Mesenchymal stem cell (in vitro differentiated cells and primary cell): ENCODE results near the gene MMP25.

ENCODE experiments used
- DNase-seq: peaks from one replicate; pipeline ENCODE4 v3.0.0-alpha.2; 2013
- H2AFZ ChIP-seq: one replicate; pipeline ENCODE4 v1.6.1; 2013; ENCODE audit warnings: low read depth, mild to moderate bottlenecking, control low read depth, inconsistent platforms, low read length, moderate library complexity
- H2AK5ac ChIP-seq: 2 replicates; pipeline ENCODE4 v1.6.1; 2013; ENCODE audit warnings: low read length, moderate library complexity, mild to moderate bottlenecking, inconsistent platforms; ENCODE audit not compliant: severe bottlenecking
- H2BK120ac ChIP-seq: one replicate; pipeline ENCODE4 v1.6.1; 2013; ENCODE audit warnings: low read depth, mild to moderate bottlenecking, inconsistent platforms, low read length, moderate library complexity
- H2BK12ac ChIP-seq, 2 experiments: one replicate each; pipeline ENCODE4 v1.6.1; 2013; ENCODE audit warnings: inconsistent platforms in 2 of 2, low read length in 2 of 2, mild to moderate bottlenecking in 2 of 2, moderate library complexity in 2 of 2, control low read depth in 1 of 2
- H2BK15ac ChIP-seq: one replicate; pipeline ENCODE4 v1.6.1; 2013; ENCODE audit warnings: mild to moderate bottlenecking, low read depth, inconsistent platforms; ENCODE audit not compliant: poor library complexity, severe bottlenecking
- H2BK5ac ChIP-seq: 2 replicates; pipeline ENCODE4 v1.6.1; 2013; ENCODE audit warnings: low read depth, mild to moderate bottlenecking, low read length, control low read depth, inconsistent platforms; ENCODE audit not compliant: poor library complexity, severe bottlenecking
- H3K14ac ChIP-seq, 2 experiments: one replicate each; pipeline ENCODE4 v1.6.1; 2013; ENCODE audit warnings: inconsistent platforms in 2 of 2, low read length in 2 of 2, control low read depth in 1 of 2, mild to moderate bottlenecking in 1 of 2, moderate library complexity in 1 of 2
- H3K18ac ChIP-seq, 2 experiments: one replicate each; pipeline ENCODE4 v1.6.1; 2013; ENCODE audit warnings: inconsistent platforms in 2 of 2, low read length in 2 of 2, control low read depth in 1 of 2, low read depth in 1 of 2, mild to moderate bottlenecking in 1 of 2
- H3K23ac ChIP-seq, 2 experiments: one replicate each; pipeline ENCODE4 v1.6.1; 2013; ENCODE audit warnings: inconsistent platforms in 2 of 2, low read length in 2 of 2, mild to moderate bottlenecking in 2 of 2, moderate library complexity in 2 of 2, control low read depth in 1 of 2
- H3K27ac ChIP-seq: 2 replicates; pipeline ENCODE4 v1.5.1; 2013; ENCODE audit warnings: mild to moderate bottlenecking, moderate library complexity, low read length, control low read depth, inconsistent platforms; ENCODE audit not compliant: poor library complexity, severe bottlenecking
- H3K27me3 ChIP-seq, 2 experiments: 2 replicates each; pipeline versions ENCODE4 v1.6.1 to v1.7.0; 2013; ENCODE audit warnings: low read length in 2 of 2, mild to moderate bottlenecking in 2 of 2, moderate library complexity in 2 of 2, control low read depth in 1 of 2, inconsistent platforms in 1 of 2; ENCODE audit not compliant: control insufficient read depth in 1 of 2, insufficient read depth in 1 of 2
- H3K36me3 ChIP-seq, 2 experiments: 2 replicates each; pipeline versions ENCODE4 v1.6.1 to v1.7.0; 2013; ENCODE audit warnings: low read length in 2 of 2, control low read depth in 1 of 2, inconsistent platforms in 1 of 2, low read depth in 1 of 2, mild to moderate bottlenecking in 1 of 2; ENCODE audit not compliant: insufficient read depth in 2 of 2, control insufficient read depth in 1 of 2
- H3K4ac ChIP-seq, 2 experiments: one replicate each; pipeline ENCODE4 v1.6.1; 2013; ENCODE audit warnings: inconsistent platforms in 2 of 2, low read length in 2 of 2, mild to moderate bottlenecking in 2 of 2, moderate library complexity in 2 of 2, control low read depth in 1 of 2, low read depth in 1 of 2
- H3K4me1 ChIP-seq: 2 replicates; pipeline ENCODE4 v1.6.1; 2013; ENCODE audit warnings: low read depth, low read length, control low read depth; ENCODE audit not compliant: control insufficient read depth, insufficient read depth
- H3K4me2 ChIP-seq: 2 replicates; pipeline ENCODE4 v1.6.1; 2013; ENCODE audit warnings: low read length, mild to moderate bottlenecking, inconsistent platforms; ENCODE audit not compliant: poor library complexity, severe bottlenecking
- H3K4me3 ChIP-seq, 2 experiments: 2 replicates each; pipeline versions ENCODE4 v1.5.1 to v1.7.0; 2013; ENCODE audit warnings: low read length in 2 of 2, mild to moderate bottlenecking in 2 of 2, control low read depth in 1 of 2, low read depth in 1 of 2; ENCODE audit not compliant: insufficient read depth in 1 of 2
- H3K79me1 ChIP-seq: replicated peaks from 2 replicates; pipeline ENCODE4 v1.6.1; 2013; ENCODE audit warnings: mild to moderate bottlenecking, control low read depth, low read length, inconsistent platforms; ENCODE audit not compliant: poor library complexity, severe bottlenecking
- H3K9ac ChIP-seq: 2 replicates; pipeline ENCODE4 v1.7.0; 2013; ENCODE audit warnings: mild to moderate bottlenecking, low read length, moderate library complexity
- H3K9me3 ChIP-seq: 2 replicates; pipeline ENCODE4 v1.7.0; 2013; ENCODE audit warnings: mild to moderate bottlenecking, low read length; ENCODE audit not compliant: control insufficient read depth
- H4K8ac ChIP-seq: one replicate; pipeline ENCODE4 v1.6.1; 2013; ENCODE audit warnings: inconsistent platforms, mild to moderate bottlenecking, low read length, moderate library complexity
- H4K91ac ChIP-seq: one replicate; pipeline ENCODE4 v1.6.1; 2013; ENCODE audit warnings: mild to moderate bottlenecking, low read length, inconsistent platforms
- WGBS: methylation state at CpG from one replicate; pipeline ENCODE4 v1.1.7; 2013; ENCODE audit warnings: mixed read lengths; 5-methylcytosine and 5-hydroxymethylcytosine counted together

Gene MMP25

DNA sequence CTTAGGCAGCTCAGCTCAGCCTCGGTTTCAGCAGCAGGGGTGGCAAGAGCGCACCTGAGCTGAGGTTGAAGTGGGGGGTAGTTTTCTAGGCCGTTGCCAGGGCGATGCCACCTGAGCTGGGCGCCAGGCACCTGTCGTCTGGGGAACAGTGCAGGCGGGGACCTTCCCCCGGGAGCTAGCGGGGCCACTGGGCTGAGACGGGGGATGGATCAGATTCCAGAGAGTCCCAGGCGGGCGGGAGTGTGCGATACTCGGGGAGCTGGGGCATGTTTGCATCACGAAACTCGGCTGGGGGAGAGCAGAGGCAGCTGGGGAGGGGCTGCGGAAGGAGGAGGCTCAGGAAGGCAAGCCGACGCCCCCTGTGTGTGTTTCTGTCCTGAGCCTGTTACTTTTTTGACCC is 34.1 kb upstream of the MMP25 start:
- H3K36me3 ChIP-seq: no peaks in the 10 kb centered on the region
- H3K4me3 ChIP-seq: no peak overlapping the region
- no peak overlapping the region for H2BK15ac ChIP-seq
- H4K91ac ChIP-seq: no peak overlapping the region
- H3K9me3 ChIP-seq: no peaks in the 10 kb centered on the region
- no peak overlapping the region for H2AFZ ChIP-seq
- WGBS: 17% methylated on average over 19 of the region's 19 CpGs
- H3K4me1 ChIP-seq: peaks cover 31% of the 10 kb centered on the region
- H3K9ac ChIP-seq: no peak overlapping the region
- H3K4ac ChIP-seq: no peak overlapping the region
- no peak overlapping the region for H2BK5ac ChIP-seq
- no peak overlapping the region for H3K14ac ChIP-seq
- no peak overlapping the region for H3K27ac ChIP-seq
- no peak overlapping the region for H2AK5ac ChIP-seq
- no peak overlapping the region for H2BK120ac ChIP-seq
- no peak overlapping the region for H3K23ac ChIP-seq
- no peak overlapping the region for H4K8ac ChIP-seq
- H3K79me1 ChIP-seq: no peaks in the 10 kb centered on the region
- H3K4me2 ChIP-seq: no peak overlapping the region
- no peak for DNase-seq
- H3K27me3 ChIP-seq: peaks cover 72 to 81% of the 10 kb centered on the region in 2 experiments
- no peak overlapping the region for H3K18ac ChIP-seq
- no peak overlapping the region for H2BK12ac ChIP-seq

DNA sequence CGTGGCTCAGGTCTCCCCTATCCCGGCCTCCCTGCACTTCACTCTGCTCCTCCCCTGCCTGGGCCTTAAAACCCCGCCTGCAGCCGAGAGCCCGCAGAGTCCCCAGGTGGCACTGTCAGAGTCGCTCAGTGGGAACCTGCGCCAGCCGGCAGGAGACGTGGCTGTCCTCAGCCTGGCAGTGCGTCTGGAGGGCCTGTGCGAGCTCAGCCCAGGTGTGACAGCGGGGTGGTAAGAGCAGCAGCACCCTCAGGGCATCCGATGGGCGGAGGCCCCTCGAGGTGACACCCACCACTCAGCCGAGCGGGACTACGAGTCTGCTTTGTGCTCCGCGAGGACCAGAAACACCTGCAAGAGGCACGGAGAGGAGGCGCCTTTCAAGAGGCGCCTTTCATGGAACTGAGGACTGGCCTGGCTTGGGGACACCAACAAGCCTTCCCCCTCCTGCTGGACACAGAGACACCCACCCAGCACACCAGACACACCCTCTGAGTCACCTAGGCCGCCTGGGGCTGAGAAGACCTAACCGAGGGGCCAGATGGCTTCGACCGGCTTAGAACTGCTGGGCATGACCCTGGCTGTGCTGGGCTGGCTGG is 33.4 kb upstream of the MMP25 start, which contains the start of gene CLDN9:
Gene CLDN9 (plus strand): TSS at position 96 of the 593 bp plus-strand sequence. CDS start 440 bp downstream, at position 536.
- H2AFZ ChIP-seq: no peak within 1 kb of the TSS
- no peak within 1 kb of the TSS for H4K8ac ChIP-seq
- peak within 1 kb of the TSS in 1 of 2 experiments; percentile 14 for H3K23ac ChIP-seq
- no peak within 1 kb of the TSS for H2BK5ac ChIP-seq
- no peak for DNase-seq
- no peak within 1 kb of the TSS for H2BK120ac ChIP-seq
- 18% methylated on average over 27 of the region's 27 CpGs for WGBS
- H3K79me1 ChIP-seq: no peaks in the 10 kb centered on the region
- no peak within 1 kb of the TSS for H3K4ac ChIP-seq
- H3K4me3 ChIP-seq: no peak within 1 kb of the TSS
- no peaks in the 10 kb centered on the region for H3K9me3 ChIP-seq
- H4K91ac ChIP-seq: no peak within 1 kb of the TSS
- H2BK12ac ChIP-seq: no peak within 1 kb of the TSS
- H3K27ac ChIP-seq: no peak within 1 kb of the TSS
- H3K27me3 ChIP-seq: peaks cover 65 to 79% of the 10 kb centered on the region in 2 experiments
- H3K4me2 ChIP-seq: no peak within 1 kb of the TSS
- H3K9ac ChIP-seq: no peak within 1 kb of the TSS
- no peaks in the 10 kb centered on the region for H3K36me3 ChIP-seq
- no peak within 1 kb of the TSS for H2AK5ac ChIP-seq
- no peak within 1 kb of the TSS for H3K14ac ChIP-seq
- no peak within 1 kb of the TSS for H3K18ac ChIP-seq
- H2BK15ac ChIP-seq: no peak within 1 kb of the TSS
- peaks cover 35% of the 10 kb centered on the region for H3K4me1 ChIP-seq

DNA sequence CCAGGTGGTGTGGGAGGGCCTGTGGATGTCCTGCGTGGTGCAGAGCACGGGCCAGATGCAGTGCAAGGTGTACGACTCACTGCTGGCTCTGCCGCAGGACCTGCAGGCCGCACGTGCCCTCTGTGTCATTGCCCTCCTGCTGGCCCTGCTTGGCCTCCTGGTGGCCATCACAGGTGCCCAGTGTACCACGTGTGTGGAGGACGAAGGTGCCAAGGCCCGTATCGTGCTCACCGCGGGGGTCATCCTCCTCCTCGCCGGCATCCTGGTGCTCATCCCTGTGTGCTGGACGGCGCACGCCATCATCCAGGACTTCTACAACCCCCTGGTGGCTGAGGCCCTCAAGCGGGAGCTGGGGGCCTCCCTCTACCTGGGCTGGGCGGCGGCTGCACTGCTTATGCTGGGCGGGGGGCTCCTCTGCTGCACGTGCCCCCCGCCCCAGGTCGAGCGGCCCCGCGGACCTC is 32.8 kb upstream of the MMP25 start:
- H3K14ac ChIP-seq: no peak overlapping the region
- no peak overlapping the region for H2BK5ac ChIP-seq
- H4K91ac ChIP-seq: no peak overlapping the region
- no peak overlapping the region for H3K4me3 ChIP-seq
- no peaks in the 10 kb centered on the region for H3K79me1 ChIP-seq
- H2AFZ ChIP-seq: no peak overlapping the region
- no peak overlapping the region for H3K4me2 ChIP-seq
- WGBS: 47% methylated on average over 27 of the region's 27 CpGs
- no peak overlapping the region for H3K23ac ChIP-seq
- no peak for DNase-seq
- no peak overlapping the region for H2BK15ac ChIP-seq
- H2BK120ac ChIP-seq: no peak overlapping the region
- no peak overlapping the region for H2BK12ac ChIP-seq
- peaks cover 64 to 79% of the 10 kb centered on the region in 2 experiments for H3K27me3 ChIP-seq
- no peak overlapping the region for H3K9ac ChIP-seq
- H3K9me3 ChIP-seq: no peaks in the 10 kb centered on the region
- H3K36me3 ChIP-seq: no peaks in the 10 kb centered on the region
- H3K4ac ChIP-seq: no peak overlapping the region
- H3K18ac ChIP-seq: no peak overlapping the region
- H3K4me1 ChIP-seq: peaks cover 36% of the 10 kb centered on the region
- no peak overlapping the region for H2AK5ac ChIP-seq
- no peak overlapping the region for H4K8ac ChIP-seq
- no peak overlapping the region for H3K27ac ChIP-seq

- no peak overlapping the region for H3K4me3 ChIP-seq
- no peaks in the 10 kb centered on the region for H3K36me3 ChIP-seq
- no peak overlapping the region for H3K27ac ChIP-seq
- H3K79me1 ChIP-seq: no peaks in the 10 kb centered on the region
- H2BK5ac ChIP-seq: no peak overlapping the region
- 66% methylated on average over 11 of the region's 12 CpGs for WGBS
- H3K14ac ChIP-seq: no peak overlapping the region
- no peaks in the 10 kb centered on the region for H3K9me3 ChIP-seq
- H3K4me1 ChIP-seq: peaks cover 38% of the 10 kb centered on the region
- no peak for DNase-seq
- peaks cover 58 to 75% of the 10 kb centered on the region in 2 experiments for H3K27me3 ChIP-seq
- no peak overlapping the region for H4K8ac ChIP-seq
- no peak overlapping the region for H2BK120ac ChIP-seq
- no peak overlapping the region for H2BK12ac ChIP-seq
- no peak overlapping the region for H3K4me2 ChIP-seq
- H2AK5ac ChIP-seq: no peak overlapping the region
- no peak overlapping the region for H3K18ac ChIP-seq
- H2BK15ac ChIP-seq: no peak overlapping the region
- H3K9ac ChIP-seq: no peak overlapping the region
- no peak overlapping the region for H2AFZ ChIP-seq
- H3K4ac ChIP-seq: no peak overlapping the region
- no peak overlapping the region for H4K91ac ChIP-seq
- no peak overlapping the region for H3K23ac ChIP-seq
These were observed 32.2 kb upstream of the MMP25 start for GRCh38 chr16:3013998-3014690.
